RCC 7860 (cell line): ENCODE data around the gene DVL1.

ENCODE experiments used
- DNase-seq: peaks from one replicate; pipeline ENCODE4 v3.0.0-alpha.2; 2015; ENCODE audit warnings: low spot score
- FAIRE-seq: peaks from 2 replicates; lab custom pipeline; 2012; peaks lifted over from hg19 to GRCh38; lab: Jason Lieb, UNC

The DVL1 gene

GRCh38 chr1:1313500-1314236 is 35.5 kb downstream of the DVL1 start:
- no peak for FAIRE-seq
- DNase-seq = no peak

- DNase-seq (no peak), FAIRE-seq (no peak)
These were observed 36.5 kb downstream of the DVL1 start for GRCh38 chr1:1312450-1313314.

DNA sequence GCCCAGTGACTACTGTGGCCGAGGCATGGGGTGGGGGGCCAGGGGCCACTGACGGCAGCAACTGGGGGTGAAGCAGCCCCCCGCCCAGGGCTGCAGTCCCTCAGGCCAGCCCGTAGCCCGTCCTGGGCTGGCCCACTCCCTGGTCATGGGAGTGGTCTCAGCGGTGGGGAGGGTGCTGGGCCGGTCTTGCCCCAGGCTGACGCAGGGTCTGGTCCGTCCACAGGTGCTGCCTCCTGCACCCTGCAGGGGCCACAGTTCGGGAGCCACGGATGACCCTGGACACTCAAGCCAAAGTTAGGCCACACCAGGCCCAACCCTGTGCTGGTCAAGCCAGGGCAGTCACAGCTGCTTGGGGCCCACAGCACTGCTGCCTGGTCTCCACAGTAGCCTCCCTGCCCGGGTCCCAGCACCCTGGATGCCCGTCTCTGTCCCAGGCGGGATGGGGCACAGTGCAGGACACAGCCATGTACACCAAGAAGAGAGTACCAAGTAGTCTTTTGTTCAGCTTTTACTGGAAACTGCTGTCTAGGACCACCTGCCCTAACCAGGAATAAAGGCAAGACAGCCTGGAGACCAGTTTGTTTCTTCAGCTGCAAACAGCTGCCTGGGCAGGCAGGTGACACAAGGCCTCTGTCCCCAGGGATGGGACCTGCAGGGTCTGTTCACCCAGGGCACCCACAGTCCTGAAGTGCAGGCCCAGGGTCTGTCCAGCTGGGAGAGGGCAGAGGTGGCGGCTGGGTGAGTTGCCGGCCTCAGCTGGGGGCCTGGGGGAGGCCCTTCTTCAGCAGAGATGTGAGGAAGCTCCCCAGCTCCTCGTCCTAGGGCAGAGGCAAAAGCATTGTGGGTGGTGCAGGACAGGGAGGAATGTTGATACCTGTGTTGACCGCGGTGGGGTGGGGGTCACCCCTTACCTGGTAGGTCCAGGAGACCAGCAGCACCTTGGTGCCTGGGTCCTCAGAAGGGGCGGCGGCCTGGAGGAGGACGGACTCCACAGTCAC is 37.8 kb downstream of the DVL1 start:
- FAIRE-seq = no peak
- no peak for DNase-seq

GRCh38 chr1:1310476-1311053 is 38.7 kb downstream of the DVL1 start:
- FAIRE-seq (no peak), DNase-seq (no peak)

DNA sequence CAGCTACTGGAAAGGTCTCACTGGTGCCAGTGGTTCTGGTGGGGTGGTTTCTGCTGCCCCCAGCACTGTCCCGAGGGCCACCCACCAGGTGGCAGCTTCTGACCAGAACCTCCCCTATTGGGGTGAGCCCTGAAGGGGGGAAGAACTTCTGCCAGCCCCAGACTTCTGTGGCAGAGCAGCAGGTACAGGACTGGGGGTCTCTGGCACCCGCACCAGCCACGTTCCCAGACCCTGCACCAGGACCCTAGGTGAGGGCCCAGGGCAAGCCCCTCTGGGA is 39.2 kb downstream of the DVL1 start:
- FAIRE-seq (no peak), DNase-seq (no peak)

DNA sequence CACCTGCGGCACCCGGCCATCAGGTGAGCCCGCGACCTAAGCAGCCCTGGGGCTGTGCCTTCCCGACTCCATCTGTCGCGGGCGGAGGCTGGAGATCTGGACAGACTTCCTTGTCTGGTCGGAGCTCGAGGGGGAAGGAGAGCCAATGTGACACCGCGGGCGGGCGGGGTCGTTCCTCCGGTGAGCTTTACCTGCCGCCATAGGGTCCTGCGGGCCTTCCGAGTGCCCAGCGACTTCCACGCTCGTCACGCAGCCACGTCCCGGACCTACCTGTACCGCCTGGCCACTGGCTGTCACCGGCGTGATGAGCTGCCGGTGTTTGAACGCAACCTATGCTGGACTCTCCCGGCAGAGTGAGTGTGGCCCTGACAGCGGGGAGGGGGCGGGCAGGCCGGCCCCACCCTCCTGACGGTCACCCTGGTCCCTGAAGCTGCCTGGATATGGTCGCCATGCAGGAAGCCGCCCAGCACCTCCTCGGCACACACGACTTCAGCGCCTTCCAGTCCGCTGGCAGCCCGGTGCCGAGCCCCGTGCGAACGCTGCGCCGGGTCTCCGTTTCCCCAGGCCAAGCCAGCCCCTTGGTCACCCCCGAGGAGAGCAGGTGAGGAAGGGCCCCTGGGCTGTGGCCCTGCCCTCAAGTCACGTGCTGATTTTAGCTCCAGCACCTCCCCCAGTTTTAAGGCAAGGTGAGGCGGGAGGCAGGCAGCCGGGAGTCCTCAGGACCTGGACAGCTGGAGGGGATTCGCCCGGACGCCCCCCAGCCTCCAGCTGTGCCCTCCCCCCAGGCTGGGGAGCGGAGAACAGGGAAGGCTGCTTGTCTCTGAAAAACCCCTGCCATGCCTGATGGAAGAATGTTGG is 39.7 kb downstream of the DVL1 start:
- DNase-seq = no peak
- FAIRE-seq = no peak

DNA sequence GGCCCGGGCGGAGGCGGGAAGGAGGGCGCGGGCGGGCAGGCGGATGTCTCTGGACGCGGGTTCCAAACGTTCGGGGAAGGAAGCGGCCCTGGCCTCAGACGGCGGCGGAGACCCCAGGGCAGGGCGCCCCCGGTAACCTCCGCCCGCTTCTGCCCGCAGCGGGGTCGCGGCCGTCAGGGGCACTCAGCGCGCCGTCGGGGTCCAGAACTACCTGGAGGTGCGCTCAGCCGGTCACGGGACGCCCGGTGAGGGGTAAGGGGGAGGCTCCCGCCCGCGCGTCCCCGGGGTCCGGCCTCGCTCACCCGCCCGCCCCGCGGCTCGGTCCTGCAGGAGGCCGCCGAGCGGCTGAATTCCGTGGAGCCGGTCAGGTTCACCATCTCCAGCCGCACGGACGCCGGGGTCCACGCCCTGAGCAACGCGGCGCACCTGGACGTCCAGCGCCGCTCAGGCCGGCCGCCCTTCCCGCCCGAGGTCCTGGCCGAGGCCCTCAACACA is 40.4 kb downstream of the DVL1 start:
- DNase-seq (no peak), FAIRE-seq (no peak)

- DNase-seq (peak; percentile 81), FAIRE-seq (no peak)
These were observed 41.1 kb downstream of the DVL1 start, which contains the start of the genes ACAP3 and PUSL1 for GRCh38 chr1:1307923-1308755. ACAP3 (minus strand) TSS chr1:1307930; CDS start chr1:1307815, 115 bp downstream. PUSL1 (plus strand) TSS chr1:1308597; CDS start chr1:1308644, 47 bp downstream.

DNA sequence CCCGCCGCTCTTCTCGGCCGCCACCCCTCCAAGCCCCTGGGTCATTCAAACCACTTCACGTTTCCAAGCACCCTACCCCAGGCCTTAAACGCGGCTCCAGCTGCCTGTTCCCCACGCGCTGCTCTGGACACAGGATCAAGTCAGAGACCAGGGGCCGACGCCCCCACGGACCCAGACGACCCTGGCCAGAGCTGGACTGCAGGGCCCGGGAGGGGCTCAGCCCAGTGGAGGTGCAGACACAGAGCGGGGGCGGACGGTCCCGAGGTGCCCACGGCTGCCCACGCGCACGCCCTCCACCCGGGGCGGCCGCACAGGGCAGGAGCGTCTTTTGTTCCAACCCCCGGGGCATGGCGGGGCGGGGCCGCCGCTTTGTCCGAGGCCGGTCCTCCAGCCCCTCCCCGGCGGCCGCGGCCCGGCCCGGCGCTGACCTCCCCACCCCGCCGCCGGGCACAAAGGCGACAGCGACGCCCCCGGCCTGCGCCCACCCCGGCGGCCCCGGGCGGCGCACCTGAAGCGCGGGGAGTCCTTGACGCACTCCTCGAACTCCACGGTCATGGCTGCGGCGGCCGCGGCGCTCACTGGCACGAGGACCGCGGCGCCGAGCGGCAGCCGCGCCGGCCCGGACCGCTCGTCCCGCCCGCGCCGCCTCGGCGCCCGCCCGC is 41.8 kb downstream of the DVL1 start:
- DNase-seq (no peak), FAIRE-seq (no peak)

DNA sequence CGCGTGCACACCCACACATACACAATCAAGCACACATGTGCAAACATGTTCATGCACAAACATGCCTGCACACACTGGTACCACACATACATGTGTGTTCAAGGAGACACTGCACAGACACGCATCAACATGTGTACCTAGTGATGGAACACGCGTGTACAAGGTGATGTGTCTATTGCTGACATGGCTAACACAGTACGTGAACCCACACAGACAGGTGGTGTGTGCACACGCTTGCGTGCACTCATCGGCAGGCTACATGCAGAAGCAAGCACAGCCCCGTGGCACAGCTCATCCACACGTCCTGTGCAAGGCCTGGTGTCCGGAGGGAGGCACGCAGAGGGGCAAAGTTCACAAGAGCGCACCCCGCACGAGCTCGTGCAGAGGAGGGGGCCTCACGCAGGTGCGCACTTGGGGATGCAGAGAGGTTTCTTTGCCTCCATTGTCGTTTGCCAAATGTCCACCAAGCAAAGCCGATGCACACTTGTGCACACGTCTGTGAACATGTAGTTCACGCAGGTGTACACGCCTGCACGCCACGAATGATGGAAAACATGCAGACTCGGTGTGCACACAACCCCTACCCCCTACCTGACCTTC is 42.5 kb downstream of the DVL1 start:
- DNase-seq = no peak
- FAIRE-seq = no peak

GRCh38 chr1:1306070-1306660 is 43.1 kb downstream of the DVL1 start:
- FAIRE-seq (no peak), DNase-seq (no peak)

DNA sequence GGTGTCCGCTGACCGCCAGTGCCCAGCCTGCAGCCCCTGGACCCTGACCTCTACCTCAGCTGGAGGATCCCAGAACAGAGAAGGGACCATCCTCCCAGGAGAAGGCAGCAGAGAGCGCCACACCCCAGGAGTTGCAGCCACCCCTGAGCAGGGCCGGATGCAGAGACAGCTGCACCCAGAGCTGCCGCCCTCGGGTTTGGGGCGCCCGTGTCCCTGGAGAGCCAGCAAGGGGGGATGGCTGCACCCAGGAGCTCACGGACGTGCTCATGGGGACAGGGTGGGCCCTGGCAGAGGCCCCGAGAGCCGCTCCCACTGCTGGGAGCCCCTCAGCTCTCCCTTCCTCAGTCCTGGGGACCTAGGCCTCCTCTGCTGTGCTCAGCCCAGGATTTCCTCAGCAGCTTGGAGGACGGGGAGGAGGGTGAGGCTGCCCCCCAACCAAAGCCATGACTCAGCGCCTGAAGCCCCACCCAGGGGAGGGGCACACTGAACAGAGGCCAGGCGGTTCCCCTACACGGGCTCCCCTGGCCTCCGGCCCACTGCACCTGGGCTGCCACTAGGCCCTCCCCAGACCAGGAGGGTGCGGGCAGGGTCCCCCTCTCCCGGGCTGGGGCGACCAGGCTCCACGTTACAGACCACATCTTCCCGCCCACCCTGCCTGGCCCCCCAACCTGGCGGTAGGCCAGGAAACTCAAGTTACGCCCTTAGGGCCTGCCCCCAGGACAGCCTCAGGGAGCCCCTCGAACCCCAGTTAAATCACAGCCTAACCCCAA is 43.7 kb downstream of the DVL1 start:
- DNase-seq = peak; percentile 59

GRCh38 chr1:1304331-1305299 is 44.6 kb downstream of the DVL1 start:
- no peak for FAIRE-seq
- DNase-seq = peak; percentile 64

More for the DNA sequence above, 43.7 kb downstream of the DVL1 start:
- peak; percentile 5 for FAIRE-seq

GRCh38 chr1:1303736-1304135 is 45.5 kb downstream of the DVL1 start:
- DNase-seq (no peak), FAIRE-seq (no peak)

DNA sequence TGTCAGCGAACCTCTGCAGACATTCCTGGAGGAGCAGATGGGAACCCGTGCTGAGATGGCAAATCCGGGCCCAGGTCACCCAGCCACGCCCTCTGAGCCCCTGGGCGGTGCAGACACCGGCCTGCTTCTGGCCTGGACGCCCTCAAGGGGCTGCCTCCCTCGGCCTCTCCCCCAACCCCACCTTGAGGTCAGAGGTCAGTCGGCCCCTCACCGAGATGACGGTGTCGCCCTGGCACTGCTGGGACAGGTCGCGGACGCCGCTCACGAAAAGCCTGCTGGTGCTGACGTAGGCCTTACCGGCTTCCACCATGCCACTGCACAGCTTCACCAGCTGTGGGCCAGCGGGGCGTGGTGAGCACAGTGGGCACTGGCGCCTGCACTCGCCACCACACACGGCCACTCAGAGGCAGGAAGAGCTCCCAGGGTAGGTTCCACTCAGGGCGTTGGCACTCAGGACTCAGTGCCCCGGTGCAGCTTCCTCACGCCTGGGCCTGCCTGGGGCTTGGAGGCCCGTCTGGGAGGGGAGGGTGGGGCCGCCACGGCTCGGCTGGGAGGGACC is 46.2 kb downstream of the DVL1 start:
- DNase-seq = no peak
- no peak for FAIRE-seq
